H9 (cell line): Measurements from ENCODE around the gene ITGA1. TPM values are rescaled to one million over a fixed set of nuclear protein-coding genes. Genes with fewer than 3 reads are reported as not detected.

ENCODE experiments used
- DNase-seq: peaks from one replicate; pipeline ENCODE4 v3.0.0-alpha.2; 2017
- H2AFZ ChIP-seq: one replicate; pipeline ENCODE4 v1.6.1; 2013; ENCODE audit warnings: mild to moderate bottlenecking, low read length, control low read depth, moderate library complexity
- H2AK5ac ChIP-seq: 2 replicates; pipeline ENCODE4 v1.6.1; 2013; ENCODE audit warnings: low read length, control low read depth, mixed read lengths; ENCODE audit not compliant: insufficient read length
- H2BK120ac ChIP-seq: one replicate; pipeline ENCODE4 v1.6.1; 2013; ENCODE audit warnings: low read depth, mild to moderate bottlenecking, low read length, control low read depth, inconsistent platforms; ENCODE audit not compliant: poor library complexity, severe bottlenecking
- H2BK12ac ChIP-seq: 2 replicates; pipeline ENCODE4 v1.6.1; 2013; ENCODE audit warnings: low read length, control low read depth, mixed read lengths, low read depth; ENCODE audit not compliant: insufficient read length
- H2BK15ac ChIP-seq: 2 replicates; pipeline ENCODE4 v1.6.1; 2013; ENCODE audit warnings: low read depth, low read length, control low read depth
- H2BK20ac ChIP-seq: one replicate; pipeline ENCODE4 v1.6.1; 2013; ENCODE audit warnings: low read depth, mild to moderate bottlenecking, low read length, control low read depth, inconsistent platforms; ENCODE audit not compliant: poor library complexity, severe bottlenecking
- H2BK5ac ChIP-seq: 2 replicates; pipeline ENCODE4 v1.6.1; 2013; ENCODE audit warnings: low read length, control low read depth, mixed read lengths; ENCODE audit not compliant: insufficient read length
- H3K14ac ChIP-seq: 2 replicates; pipeline ENCODE4 v1.6.1; 2013; ENCODE audit warnings: low read length, control low read depth; ENCODE audit not compliant: insufficient read depth
- H3K18ac ChIP-seq: 2 replicates; pipeline ENCODE4 v1.6.1; 2013; ENCODE audit warnings: low read depth, mild to moderate bottlenecking, mixed read lengths, low read length, control low read depth; ENCODE audit not compliant: insufficient read length
- H3K23ac ChIP-seq: 2 replicates; pipeline ENCODE4 v1.6.1; 2013; ENCODE audit warnings: low read length, control low read depth, mixed read lengths, low read depth; ENCODE audit not compliant: insufficient read length
- H3K23me2 ChIP-seq: 2 replicates; pipeline ENCODE4 v1.6.1; 2013; ENCODE audit warnings: low read depth, mild to moderate bottlenecking, mixed read lengths, low read length, control low read depth; ENCODE audit not compliant: insufficient read length, poor library complexity, severe bottlenecking
- H3K27ac ChIP-seq: 2 replicates; pipeline ENCODE4 v1.5.1; 2013; ENCODE audit warnings: low read length, control low read depth, mixed read lengths, low read depth; ENCODE audit not compliant: insufficient read length
- H3K27me3 ChIP-seq: 2 replicates; pipeline ENCODE4 v1.6.1; 2013; ENCODE audit warnings: low read length, control low read depth, inconsistent platforms; ENCODE audit not compliant: insufficient read depth
- H3K4ac ChIP-seq: 2 replicates; pipeline ENCODE4 v1.6.1; 2013; ENCODE audit warnings: low read depth, mild to moderate bottlenecking, control low read depth, inconsistent platforms, low read length, moderate library complexity
- H3K4me1 ChIP-seq: 2 replicates; pipeline ENCODE4 v1.6.1; 2013; ENCODE audit warnings: low read length, control low read depth, inconsistent platforms; ENCODE audit not compliant: insufficient read depth
- H3K4me2 ChIP-seq: 2 replicates; pipeline ENCODE4 v1.6.1; 2013; ENCODE audit warnings: low read length, control low read depth, mixed read lengths; ENCODE audit not compliant: insufficient read length, insufficient read depth
- H3K56ac ChIP-seq: 2 replicates; pipeline ENCODE4 v1.6.1; 2013; ENCODE audit warnings: low read depth, mild to moderate bottlenecking, mixed read lengths, low read length, control low read depth; ENCODE audit not compliant: insufficient read length
- H3K79me1 ChIP-seq: 2 replicates; pipeline ENCODE4 v1.6.1; 2013; ENCODE audit warnings: low read depth, mild to moderate bottlenecking, moderate library complexity, low read length, control low read depth, inconsistent platforms; ENCODE audit not compliant: insufficient read depth, poor library complexity, severe bottlenecking
- H3K79me2 ChIP-seq: 2 replicates; pipeline ENCODE4 v1.6.1; 2013; ENCODE audit warnings: low read length, control low read depth, inconsistent platforms; ENCODE audit not compliant: insufficient read depth
- H3K9ac ChIP-seq: 2 replicates; pipeline ENCODE4 v1.6.1; 2013; ENCODE audit warnings: low read length, control low read depth, mixed read lengths; ENCODE audit not compliant: insufficient read length; ENCODE audit errors: extremely low read depth
- H3K9me3 ChIP-seq: one replicate; pipeline ENCODE4 v1.6.1; 2013; ENCODE audit warnings: low read depth, low read length, inconsistent platforms; ENCODE audit not compliant: control insufficient read depth
- H3T11ph ChIP-seq: one replicate; pipeline ENCODE4 v1.6.1; 2013; ENCODE audit warnings: mild to moderate bottlenecking, low read length, control low read depth, inconsistent platforms
- H4K20me1 ChIP-seq: one replicate; pipeline ENCODE4 v1.6.1; 2013; ENCODE audit not compliant: control insufficient read depth, insufficient read length, insufficient read depth
- H4K5ac ChIP-seq: 2 replicates; pipeline ENCODE4 v1.6.1; 2013; ENCODE audit warnings: low read depth, mild to moderate bottlenecking, mixed read lengths, low read length, control low read depth; ENCODE audit not compliant: insufficient read length
- H4K8ac ChIP-seq: replicated peaks from 2 replicates; pipeline ENCODE4 v1.6.1; 2013; ENCODE audit warnings: low read length, control low read depth, mixed read lengths, low read depth; ENCODE audit not compliant: insufficient read length
- H4K91ac ChIP-seq: 2 replicates; pipeline ENCODE4 v1.6.1; 2013; ENCODE audit warnings: low read depth, mild to moderate bottlenecking, moderate library complexity, mixed read lengths, low read length, control low read depth; ENCODE audit not compliant: insufficient read length
- H3K27ac Mint-ChIP-seq, 3 experiments: 2 replicates in 2 of 3; 3 replicates in 1 of 3; pipeline ENCODE4 v1.8.0; 2020 to 2021; ENCODE audit warnings: mixed read lengths in 3 of 3, mild to moderate bottlenecking in 1 of 3, moderate library complexity in 1 of 3
- H3K27me3 Mint-ChIP-seq: 2 replicates; pipeline ENCODE4 v1.8.0; 2021; ENCODE audit warnings: low read depth, mild to moderate bottlenecking, moderate library complexity, mixed read lengths
- H3K36me3 Mint-ChIP-seq, 3 experiments: 2 replicates in 2 of 3; 3 replicates in 1 of 3; pipeline ENCODE4 v1.8.0; 2020 to 2021; ENCODE audit warnings: low read depth in 3 of 3, mixed read lengths in 3 of 3; ENCODE audit not compliant: insufficient read depth in 1 of 3
- H3K4me1 Mint-ChIP-seq, 2 experiments: 2 replicates each; pipeline ENCODE4 v1.8.0; 2020; ENCODE audit warnings: mixed read lengths in 2 of 2
- H3K4me3 Mint-ChIP-seq, 2 experiments: 2 replicates in 1 of 2; 3 replicates in 1 of 2; pipeline ENCODE4 v1.8.0; 2020 to 2021; ENCODE audit warnings: mild to moderate bottlenecking in 2 of 2, mixed read lengths in 2 of 2, moderate library complexity in 1 of 2
- H3K9me3 Mint-ChIP-seq, 2 experiments: 2 replicates in 1 of 2; 3 replicates in 1 of 2; pipeline ENCODE4 v1.8.0; 2020; ENCODE audit warnings: mild to moderate bottlenecking in 2 of 2, mixed read lengths in 2 of 2, moderate library complexity in 1 of 2
- CTCF ChIP-seq: fragments of 200-600 bp; sonication (generic); conservative IDR thresholded peaks from 3 replicates; pipeline ENCODE4 v1.8.0; 2021; ENCODE audit warnings: antibody characterized with exemption, mild to moderate bottlenecking
- WGBS: extraction: QIAGEN DNeasy Blood & Tissue Kit; methylation state at CpG from one replicate; pipeline ENCODE4 v1.1.7; 2013; ENCODE audit warnings: missing lambda C conversion rate, low lambda C conversion rate, mixed read lengths; ENCODE audit not compliant: insufficient read length; ENCODE audit errors: extremely low coverage; 5-methylcytosine and 5-hydroxymethylcytosine counted together
- total RNA-seq: library from RNA; stranded (reverse); gene quantifications from 2 replicates; pipeline ENCODE4 v1.2.1, GENCODE V29; 2021

Gene ITGA1
- total RNA-seq, 1 experiment from 2014 or later = 3.9 TPM

- Histone ChIP-seq H3K79me1 (no peaks in the 10 kb centered on the region), H4K5ac (no peak overlapping the region), H2BK5ac (no peak overlapping the region), H3K4me1 (no peaks in the 10 kb centered on the region), H3T11ph (no peak overlapping the region), H2BK15ac (no peak overlapping the region), H4K91ac (no peak overlapping the region), H2BK12ac (no peak overlapping the region), H2AFZ (no peak overlapping the region), H3K23me2 (no peaks in the 10 kb centered on the region), H3K4ac (no peak overlapping the region), H3K9ac (no peak overlapping the region), H2AK5ac (no peak overlapping the region), H2BK20ac (no peak overlapping the region), H4K20me1 (no peaks in the 10 kb centered on the region), H3K56ac (no peak overlapping the region), H3K79me2 (no peaks in the 10 kb centered on the region), H2BK120ac (no peak overlapping the region), H3K9me3 (no peaks in the 10 kb centered on the region), H3K23ac (no peak overlapping the region), H3K4me2 (no peak overlapping the region), H3K27ac (no peak overlapping the region), H3K27me3 (no peaks in the 10 kb centered on the region), H4K8ac (no peak overlapping the region), H3K14ac (no peak overlapping the region), H3K18ac (no peak overlapping the region)
- no peak for DNase-seq
- no CpG with 5 or more reads among the region's 1 CpG for WGBS
- Mint-ChIP-seq H3K4me3 (no peak overlapping the region), H3K9me3 (no peaks in the 10 kb centered on the region), H3K27ac (no peak overlapping the region), H3K36me3 (no peaks in the 10 kb centered on the region), H3K27me3 (no peaks in the 10 kb centered on the region), H3K4me1 (no peaks in the 10 kb centered on the region)
- TF ChIP-seq CTCF = no peak
These were observed 26.9 kb upstream of the ITGA1 start for GRCh38 chr5:52760695-52761366.
